PC-3 (cell line): Measurements from ENCODE around the gene ABAT. TPM values are rescaled to one million over a fixed set of nuclear protein-coding genes. Genes with fewer than 3 reads are reported as not detected.

Experiments
- ATAC-seq: fragments of 200-7000 bp; cut with Tn5 transposase; 2 replicates; pipeline ENCODE4 v1.9.1; 2020; ENCODE audit warnings: mild to moderate bottlenecking, moderate library complexity
- Bru-seq: library from RNA; stranded (reverse); fragments of 400-500 nt; gene quantifications from one replicate; lab custom pipeline; 2021; lab: Mats Ljungman, UMichigan
- BruChase-seq, 2 experiments: library from RNA; stranded (reverse); fragments of 400-500 nt; gene quantifications; one replicate each; lab custom pipeline; 2021; lab: Mats Ljungman, UMichigan
- BruUV-seq: library from RNA; stranded (reverse); fragments of 400-500 nt; replicated peaks from 2 replicates; lab custom pipeline; 2021; lab: Mats Ljungman, UMichigan
- CTCF ChIA-PET: fragments of 300-600 bp; sonication (Branson Sonifier 250); formaldehyde crosslinking; loops from one replicate; lab custom pipeline; 2022; ENCODE audit warnings: antibody characterized with exemption; lab: Charles Lee
- POLR2A ChIA-PET: fragments of 300-600 bp; sonication (Branson Sonifier 250); formaldehyde crosslinking; loops from one replicate; lab custom pipeline; 2022; ENCODE audit warnings: antibody characterized with exemption; ENCODE audit not compliant: unreplicated experiment; lab: Charles Lee
- DNase-seq: peaks from one replicate; pipeline ENCODE4 v3.0.0-alpha.2; 2015
- H2AFZ ChIP-seq: fragments of 300-600 bp; sonication (generic); 2 replicates; pipeline ENCODE4 v1.6.0; 2016; ENCODE audit warnings: antibody characterized with exemption, low read length
- H3F3A ChIP-seq: fragments of 300-600 bp; sonication (generic); one replicate; pipeline ENCODE4 v1.6.0; 2017; ENCODE audit warnings: antibody characterized with exemption, low read length, control low read depth, mild to moderate bottlenecking; ENCODE audit not compliant: unreplicated experiment
- H3K27ac ChIP-seq: fragments of 300-600 bp; sonication (generic); 2 replicates; pipeline ENCODE4 v1.5.1; 2016; ENCODE audit warnings: mild to moderate bottlenecking, low read length
- H3K27me3 ChIP-seq: fragments of 300-600 bp; sonication (generic); 2 replicates; pipeline ENCODE4 v1.6.1; 2016; ENCODE audit warnings: low read length, mixed read lengths
- H3K36me3 ChIP-seq: fragments of 300-600 bp; sonication (generic); 2 replicates; pipeline ENCODE4 v1.6.1; 2016; ENCODE audit warnings: low read depth, mixed run types, low read length, mixed read lengths
- H3K4me1 ChIP-seq: fragments of 300-600 bp; sonication (generic); 2 replicates; pipeline ENCODE4 v1.5.1; 2016; ENCODE audit warnings: low read length; ENCODE audit not compliant: insufficient read depth
- H3K4me2 ChIP-seq: fragments of 300-600 bp; sonication (generic); 2 replicates; pipeline ENCODE4 v1.6.0; 2016; ENCODE audit warnings: low read length
- H3K4me3 ChIP-seq: fragments of 300-600 bp; sonication (generic); 2 replicates; pipeline ENCODE4 v1.5.1; 2016; ENCODE audit warnings: mild to moderate bottlenecking, low read length, mixed read lengths
- H3K79me2 ChIP-seq: fragments of 300-600 bp; sonication (generic); 2 replicates; pipeline ENCODE4 v1.6.1; 2017; ENCODE audit warnings: low read length, mixed read lengths
- H3K9ac ChIP-seq: fragments of 300-600 bp; sonication (generic); 2 replicates; pipeline ENCODE4 v1.6.0; 2016; ENCODE audit warnings: mild to moderate bottlenecking, low read length
- H3K9me2 ChIP-seq: fragments of 300-600 bp; sonication (generic); replicated peaks from 2 replicates; pipeline ENCODE4 v1.6.1; 2016; ENCODE audit warnings: mixed run types, low read length, mixed read lengths
- H3K9me3 ChIP-seq: fragments of 300-600 bp; sonication (generic); 2 replicates; pipeline ENCODE4 v1.6.1; 2016; ENCODE audit warnings: low read length, mixed read lengths
- H4K20me1 ChIP-seq: fragments of 300-600 bp; sonication (generic); 2 replicates; pipeline ENCODE4 v1.6.1; 2016; ENCODE audit warnings: low read length, mixed read lengths
- EZH2 ChIP-seq: fragments of 300-600 bp; sonication (generic); IDR thresholded peaks from one replicate; pipeline ENCODE4 v1.6.1; 2017; ENCODE audit warnings: antibody characterized with exemption, mild to moderate bottlenecking, low read length; ENCODE audit not compliant: unreplicated experiment
- EZH2phosphoT487 ChIP-seq: fragments of 300-600 bp; sonication (generic); IDR thresholded peaks from 2 replicates; pipeline ENCODE4 v1.6.1; 2018; ENCODE audit warnings: mild to moderate bottlenecking, antibody characterized with exemption, low read length, borderline replicate concordance
- intact Hi-C: fragments of 100-400 bp; cut with micrococcal nuclease; formaldehyde crosslinking; loops from 2 replicates; pipeline ENCODE4 v1.9.0; 2023
- long read RNA-seq: library from polyadenylated mRNA; unstranded; transcript quantifications from one replicate; pipeline ENCODE4 v2.0.0, GENCODE V29; 2021; ENCODE audit not compliant: unreplicated experiment
- total RNA-seq: library from RNA; depleted of rRNA; stranded (reverse); fragments of >200 nt; gene quantifications from 2 replicates; pipeline ENCODE4 v1.2.3, GENCODE V29; 2014; rRNA removed
- TF ChIP-seq, protein P1 (sequence below): fragments of 300-600 bp; sonication (generic); conservative IDR thresholded peaks from 2 replicates; pipeline ENCODE4 v1.5.1; 2017; ENCODE audit warnings: antibody characterized with exemption, low read depth, mild to moderate bottlenecking, low read length

Gene ABAT
- 0.17 and 0.95 TPM in 2 replicates for total RNA-seq
- Bru-seq, nascent RNA, result percentile 26 among the genes with signal in this experiment
- percentile 42 among the genes with signal in this experiment for BruChase-seq, experiment 1, labeled RNA remaining after a 6-hour chase
- percentile 40 among the genes with signal in this experiment for BruChase-seq, experiment 2, labeled RNA remaining after a 2-hour chase
- long read RNA-seq, partial matches to known transcripts, result 1 of 6 reads
- long read RNA-seq, other reads (novel, unspliced or antisense), result 5 of 6 reads

GRCh38 chr16:8674413-8675022, at the start of gene ABAT:
ABAT (plus strand) TSS chr16:8674617; CDS start chr16:8735740, 61,123 bp downstream.
- H3K9me3 ChIP-seq, result no peaks in the 10 kb centered on the region
- H3K27ac ChIP-seq, result no peak within 1 kb of the TSS
- H2AFZ ChIP-seq, result peak within 1 kb of the TSS; percentile 84
- ATAC-seq (peak; percentile 87), DNase-seq (peak; percentile 73)
- H3K79me2 ChIP-seq, result no peaks in the 10 kb centered on the region
- CTCF ChIA-PET, result no interaction called here
- H4K20me1 ChIP-seq, result no peaks in the 10 kb centered on the region
- H3K4me1 ChIP-seq, result peaks cover 30% of the 10 kb centered on the region
- H3K36me3 ChIP-seq, result no peaks in the 10 kb centered on the region
- POLR2A ChIA-PET, result no interaction called here
- peak within 1 kb of the TSS; percentile 86 for H3K4me2 ChIP-seq
- TF ChIP-seq EZH2, result no peak
- TF ChIP-seq, protein P1, sequence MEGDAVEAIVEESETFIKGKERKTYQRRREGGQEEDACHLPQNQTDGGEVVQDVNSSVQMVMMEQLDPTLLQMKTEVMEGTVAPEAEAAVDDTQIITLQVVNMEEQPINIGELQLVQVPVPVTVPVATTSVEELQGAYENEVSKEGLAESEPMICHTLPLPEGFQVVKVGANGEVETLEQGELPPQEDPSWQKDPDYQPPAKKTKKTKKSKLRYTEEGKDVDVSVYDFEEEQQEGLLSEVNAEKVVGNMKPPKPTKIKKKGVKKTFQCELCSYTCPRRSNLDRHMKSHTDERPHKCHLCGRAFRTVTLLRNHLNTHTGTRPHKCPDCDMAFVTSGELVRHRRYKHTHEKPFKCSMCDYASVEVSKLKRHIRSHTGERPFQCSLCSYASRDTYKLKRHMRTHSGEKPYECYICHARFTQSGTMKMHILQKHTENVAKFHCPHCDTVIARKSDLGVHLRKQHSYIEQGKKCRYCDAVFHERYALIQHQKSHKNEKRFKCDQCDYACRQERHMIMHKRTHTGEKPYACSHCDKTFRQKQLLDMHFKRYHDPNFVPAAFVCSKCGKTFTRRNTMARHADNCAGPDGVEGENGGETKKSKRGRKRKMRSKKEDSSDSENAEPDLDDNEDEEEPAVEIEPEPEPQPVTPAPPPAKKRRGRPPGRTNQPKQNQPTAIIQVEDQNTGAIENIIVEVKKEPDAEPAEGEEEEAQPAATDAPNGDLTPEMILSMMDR, result no peak
- no peak for TF ChIP-seq EZH2phosphoT487
- intact Hi-C loops, result no loop called here
- no peaks in the 10 kb centered on the region for H3K27me3 ChIP-seq
- H3F3A ChIP-seq, result peaks cover 4% of the 10 kb centered on the region
- no peaks in the 10 kb centered on the region for H3K9me2 ChIP-seq
- H3K9ac ChIP-seq, result no peak within 1 kb of the TSS
- peak within 1 kb of the TSS; percentile 69 for H3K4me3 ChIP-seq
- BruUV-seq, result no TSS peak

DNA sequence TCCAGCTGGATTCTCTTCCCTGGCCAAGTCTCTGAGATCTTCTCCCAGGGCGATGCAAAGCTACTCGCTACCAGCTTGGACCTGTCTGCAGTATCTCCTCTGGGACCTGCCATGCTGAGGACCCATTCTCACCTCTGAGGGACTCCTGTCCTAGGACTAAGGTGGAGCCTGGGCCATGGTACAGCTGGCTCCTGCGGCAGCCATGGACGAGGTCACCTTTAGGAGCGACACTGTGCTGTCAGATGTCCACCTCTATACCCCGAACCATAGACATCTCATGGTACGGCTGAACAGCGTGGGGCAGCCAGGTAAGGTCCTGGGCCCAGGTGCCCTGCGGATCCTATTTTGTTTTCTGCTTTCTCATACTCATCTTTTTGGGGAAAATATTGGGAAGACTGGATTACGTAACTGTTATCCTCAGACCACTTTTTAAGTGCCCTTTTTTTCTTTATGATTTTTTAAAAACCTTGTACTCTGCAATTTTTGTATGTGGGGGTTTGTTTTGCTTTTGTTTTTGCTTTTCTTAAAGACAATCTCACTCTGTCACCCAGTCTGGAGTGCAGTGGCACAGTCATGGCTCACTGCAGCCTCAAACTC, 48.8 kb upstream of the ABAT start:
- BruUV-seq, result no TSS peak
- Histone ChIP-seq H3K27me3 (no peaks in the 10 kb centered on the region), H2AFZ (no peak overlapping the region), H3F3A (no peaks in the 10 kb centered on the region), H3K9me3 (no peaks in the 10 kb centered on the region), H3K9ac (no peak overlapping the region), H3K79me2 (peaks cover 26% of the 10 kb centered on the region), H3K36me3 (peaks cover 4% of the 10 kb centered on the region; the same call in 1 of the 2 replicates), H4K20me1 (no peaks in the 10 kb centered on the region), H3K9me2 (no peaks in the 10 kb centered on the region), H3K4me2 (no peak overlapping the region), H3K4me1 (peaks cover 8% of the 10 kb centered on the region), H3K27ac (no peak overlapping the region), H3K4me3 (no peak overlapping the region)
- ATAC-seq (no peak), DNase-seq (no peak)
- TF ChIP-seq EZH2, result no peak
- no peak for TF ChIP-seq EZH2phosphoT487
- TF ChIP-seq, protein P1, result no peak
- POLR2A ChIA-PET, result interaction anchor here (0.6 kb wide), 1 partner anchor 466 kb away, joined by 6 read pairs; the partner anchor contains the start of gene HAPSTR1
- CTCF ChIA-PET, result no interaction called here
- intact Hi-C loops, result no loop called here
